ENCODE data around the gene TPRG1.

The TPRG1 gene

DNA sequence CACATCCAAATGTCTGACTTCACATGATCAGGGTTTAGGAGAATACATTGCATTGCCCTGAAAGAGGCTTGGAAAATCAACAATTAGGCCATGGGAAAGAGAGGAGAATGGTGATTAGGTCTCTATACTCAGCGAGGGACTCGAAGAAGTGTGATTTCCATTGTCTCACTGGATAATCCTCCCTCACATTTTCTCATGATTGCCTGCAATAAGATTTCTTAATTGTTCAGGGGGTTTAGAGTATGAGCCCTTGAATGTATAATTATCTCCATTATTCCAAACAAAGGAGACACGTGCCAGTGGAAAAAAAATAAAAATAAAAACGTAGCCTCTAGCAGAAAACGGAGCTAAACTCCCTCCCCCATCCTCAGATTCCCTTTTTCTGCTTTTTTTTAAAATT, 173.2 kb downstream of the TPRG1 start:
- TF ChIP-seq, protein P1, sequence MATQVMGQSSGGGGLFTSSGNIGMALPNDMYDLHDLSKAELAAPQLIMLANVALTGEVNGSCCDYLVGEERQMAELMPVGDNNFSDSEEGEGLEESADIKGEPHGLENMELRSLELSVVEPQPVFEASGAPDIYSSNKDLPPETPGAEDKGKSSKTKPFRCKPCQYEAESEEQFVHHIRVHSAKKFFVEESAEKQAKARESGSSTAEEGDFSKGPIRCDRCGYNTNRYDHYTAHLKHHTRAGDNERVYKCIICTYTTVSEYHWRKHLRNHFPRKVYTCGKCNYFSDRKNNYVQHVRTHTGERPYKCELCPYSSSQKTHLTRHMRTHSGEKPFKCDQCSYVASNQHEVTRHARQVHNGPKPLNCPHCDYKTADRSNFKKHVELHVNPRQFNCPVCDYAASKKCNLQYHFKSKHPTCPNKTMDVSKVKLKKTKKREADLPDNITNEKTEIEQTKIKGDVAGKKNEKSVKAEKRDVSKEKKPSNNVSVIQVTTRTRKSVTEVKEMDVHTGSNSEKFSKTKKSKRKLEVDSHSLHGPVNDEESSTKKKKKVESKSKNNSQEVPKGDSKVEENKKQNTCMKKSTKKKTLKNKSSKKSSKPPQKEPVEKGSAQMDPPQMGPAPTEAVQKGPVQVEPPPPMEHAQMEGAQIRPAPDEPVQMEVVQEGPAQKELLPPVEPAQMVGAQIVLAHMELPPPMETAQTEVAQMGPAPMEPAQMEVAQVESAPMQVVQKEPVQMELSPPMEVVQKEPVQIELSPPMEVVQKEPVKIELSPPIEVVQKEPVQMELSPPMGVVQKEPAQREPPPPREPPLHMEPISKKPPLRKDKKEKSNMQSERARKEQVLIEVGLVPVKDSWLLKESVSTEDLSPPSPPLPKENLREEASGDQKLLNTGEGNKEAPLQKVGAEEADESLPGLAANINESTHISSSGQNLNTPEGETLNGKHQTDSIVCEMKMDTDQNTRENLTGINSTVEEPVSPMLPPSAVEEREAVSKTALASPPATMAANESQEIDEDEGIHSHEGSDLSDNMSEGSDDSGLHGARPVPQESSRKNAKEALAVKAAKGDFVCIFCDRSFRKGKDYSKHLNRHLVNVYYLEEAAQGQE (IDR thresholded peaks at IDR 0.05; ENCODE audit: insufficient replicate concordance, low read depth), result no peak
- TF ChIP-seq, protein P2, sequence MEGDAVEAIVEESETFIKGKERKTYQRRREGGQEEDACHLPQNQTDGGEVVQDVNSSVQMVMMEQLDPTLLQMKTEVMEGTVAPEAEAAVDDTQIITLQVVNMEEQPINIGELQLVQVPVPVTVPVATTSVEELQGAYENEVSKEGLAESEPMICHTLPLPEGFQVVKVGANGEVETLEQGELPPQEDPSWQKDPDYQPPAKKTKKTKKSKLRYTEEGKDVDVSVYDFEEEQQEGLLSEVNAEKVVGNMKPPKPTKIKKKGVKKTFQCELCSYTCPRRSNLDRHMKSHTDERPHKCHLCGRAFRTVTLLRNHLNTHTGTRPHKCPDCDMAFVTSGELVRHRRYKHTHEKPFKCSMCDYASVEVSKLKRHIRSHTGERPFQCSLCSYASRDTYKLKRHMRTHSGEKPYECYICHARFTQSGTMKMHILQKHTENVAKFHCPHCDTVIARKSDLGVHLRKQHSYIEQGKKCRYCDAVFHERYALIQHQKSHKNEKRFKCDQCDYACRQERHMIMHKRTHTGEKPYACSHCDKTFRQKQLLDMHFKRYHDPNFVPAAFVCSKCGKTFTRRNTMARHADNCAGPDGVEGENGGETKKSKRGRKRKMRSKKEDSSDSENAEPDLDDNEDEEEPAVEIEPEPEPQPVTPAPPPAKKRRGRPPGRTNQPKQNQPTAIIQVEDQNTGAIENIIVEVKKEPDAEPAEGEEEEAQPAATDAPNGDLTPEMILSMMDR (IDR thresholded peaks at IDR 0.05; ENCODE audit: insufficient read depth, low read length), result no peak
- TF ChIP-seq SPI1 (IDR thresholded peaks at IDR 0.05; ENCODE audit: borderline replicate concordance, low read depth) (no peak), POLR2AphosphoS5 (IDR thresholded peaks at IDR 0.05; ENCODE audit: low read depth) (no peak), GABPA (IDR thresholded peaks at IDR 0.05; ENCODE audit: low read depth) (no peak)
- no peaks in the 10 kb centered on the region for H3K27me3 ChIP-seq (ENCODE audit: insufficient read depth, poor library complexity, severe bottlenecking)
- DNase-seq (ENCODE audit: low read depth in 1 of 2, low spot score in 1 of 2), result no peak
- H3K4me3 ChIP-seq (replicated peaks; ENCODE audit: insufficient read depth, low read length), result no peak overlapping the region
- no peak overlapping the region for H3K27ac ChIP-seq (replicated peaks)

DNA sequence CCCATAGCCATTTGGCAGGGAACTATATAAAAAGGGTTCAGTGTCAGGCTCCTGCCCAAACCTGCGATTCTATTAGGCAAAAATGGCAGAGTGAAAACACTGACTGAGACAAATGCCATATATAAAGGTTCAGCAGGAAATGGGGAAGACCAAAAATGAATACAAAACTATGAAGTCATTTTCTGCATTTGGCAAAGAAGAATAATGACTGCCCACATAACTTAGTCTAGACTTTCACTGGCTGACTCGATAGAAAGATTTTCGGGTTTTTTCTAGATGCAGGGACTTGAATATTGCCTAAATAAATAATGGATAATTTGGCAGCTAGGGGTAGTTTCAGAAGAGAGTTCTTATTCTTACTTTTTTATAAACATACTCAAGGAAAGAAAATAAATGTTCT, 178.0 kb downstream of the TPRG1 start:
- Histone ChIP-seq H3K4me3 (replicated peaks; ENCODE audit: insufficient read depth, low read length) (no peak overlapping the region), H3K27ac (replicated peaks) (no peak overlapping the region), H3K27me3 (ENCODE audit: insufficient read depth, poor library complexity, severe bottlenecking) (no peaks in the 10 kb centered on the region)
- TF ChIP-seq POLR2AphosphoS5 (IDR thresholded peaks at IDR 0.05; ENCODE audit: low read depth), result no peak
- TF ChIP-seq, protein P1 (IDR thresholded peaks at IDR 0.05; ENCODE audit: insufficient replicate concordance, low read depth), result no peak
- TF ChIP-seq, protein P2 (IDR thresholded peaks at IDR 0.05; ENCODE audit: insufficient read depth, low read length), result no peak
- TF ChIP-seq GABPA (IDR thresholded peaks at IDR 0.05; ENCODE audit: low read depth), result no peak
- TF ChIP-seq SPI1 (IDR thresholded peaks at IDR 0.05; ENCODE audit: borderline replicate concordance, low read depth), result no peak
- no peak for DNase-seq (ENCODE audit: low read depth in 1 of 2, low spot score in 1 of 2)

DNA sequence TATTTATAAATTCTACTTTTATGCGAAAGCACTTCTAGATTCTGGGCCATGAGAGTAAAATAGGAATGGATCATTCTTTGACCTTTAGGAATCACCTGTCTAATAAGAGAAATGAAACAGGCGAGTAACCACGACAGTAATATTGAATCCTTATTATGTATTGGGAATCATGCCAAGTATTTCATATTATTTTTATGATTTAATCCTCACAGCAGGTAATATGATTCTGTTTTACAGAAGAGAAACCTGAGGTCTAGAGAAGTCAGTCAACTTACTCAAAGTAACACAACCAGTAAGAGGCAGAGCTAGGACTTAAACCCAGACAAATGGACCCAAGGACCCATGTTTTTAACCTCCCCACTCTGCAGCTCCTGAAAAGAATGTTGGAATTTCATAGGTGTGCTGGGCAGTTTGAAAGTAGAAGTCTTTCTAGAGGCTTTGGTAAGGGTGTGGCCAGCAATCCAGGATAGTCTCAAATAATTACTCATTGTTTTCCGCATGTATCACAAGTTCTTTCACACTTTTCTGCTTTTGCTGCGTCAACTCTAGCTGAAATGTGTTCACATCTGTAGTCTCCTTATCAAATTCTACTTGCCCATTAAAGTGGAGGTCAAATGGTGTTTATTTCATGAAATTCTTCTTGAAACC, 181.7 kb downstream of the TPRG1 start:
- no peak for TF ChIP-seq GABPA (IDR thresholded peaks at IDR 0.05; ENCODE audit: low read depth)
- no peak for TF ChIP-seq POLR2AphosphoS5 (IDR thresholded peaks at IDR 0.05; ENCODE audit: low read depth)
- TF ChIP-seq, protein P1 (IDR thresholded peaks at IDR 0.05; ENCODE audit: insufficient replicate concordance, low read depth), result no peak
- TF ChIP-seq, protein P2 (IDR thresholded peaks at IDR 0.05; ENCODE audit: insufficient read depth, low read length), result no peak
- no peak for TF ChIP-seq SPI1 (IDR thresholded peaks at IDR 0.05; ENCODE audit: borderline replicate concordance, low read depth)
- Histone ChIP-seq H3K27ac (replicated peaks) (no peak overlapping the region), H3K27me3 (ENCODE audit: insufficient read depth, poor library complexity, severe bottlenecking) (no peaks in the 10 kb centered on the region), H3K4me3 (replicated peaks; ENCODE audit: insufficient read depth, low read length) (no peak overlapping the region)
- DNase-seq (ENCODE audit: low read depth in 1 of 2, low spot score in 1 of 2), result no peak
